Neural cell (in vitro differentiated cells): ENCODE data around the gene SIAH2.

Experiments used
- EP300 ChIP-seq: fragments of 450-650 bp; conservative IDR thresholded peaks from 2 replicates; pipeline ENCODE4 v1.6.1; 2014; ENCODE audit warnings: antibody characterized with exemption, mild to moderate bottlenecking, moderate library complexity; ENCODE audit not compliant: poor library complexity, severe bottlenecking
- EZH2 ChIP-seq: fragments of 200-600, 300-800 bp; shearing (Covaris generic), sonication (generic); IDR thresholded peaks from 2 replicates; pipeline ENCODE4 v1.6.1; 2014; ENCODE audit warnings: antibody characterized with exemption, low read length, borderline replicate concordance, mild to moderate bottlenecking; ENCODE audit not compliant: insufficient read depth, poor library complexity, severe bottlenecking
- MXI1 ChIP-seq: fragments of 450-650 bp; conservative IDR thresholded peaks from 2 replicates; pipeline ENCODE4 v1.6.1; 2014; ENCODE audit warnings: antibody characterized with exemption, mild to moderate bottlenecking; ENCODE audit not compliant: poor library complexity, severe bottlenecking
- POLR2AphosphoS5 ChIP-seq: IDR thresholded peaks from 2 replicates; pipeline ENCODE4 v1.6.1; 2012
- RAD21 ChIP-seq: fragments of 450-650 bp; conservative IDR thresholded peaks from 2 replicates; pipeline ENCODE4 v1.6.1; 2014; ENCODE audit warnings: antibody characterized with exemption, mild to moderate bottlenecking, moderate library complexity
- REST ChIP-seq: IDR thresholded peaks from 2 replicates; pipeline ENCODE4 v1.6.1; 2012; ENCODE audit warnings: borderline replicate concordance
- SMC3 ChIP-seq: fragments of 450-650 bp; conservative IDR thresholded peaks from 2 replicates; pipeline ENCODE4 v1.6.1; 2014; ENCODE audit warnings: antibody characterized with exemption, mild to moderate bottlenecking, moderate library complexity; ENCODE audit not compliant: poor library complexity
- TAF1 ChIP-seq: IDR thresholded peaks from 2 replicates; pipeline ENCODE4 v1.6.1; 2012; ENCODE audit warnings: low read depth
- TF ChIP-seq, protein P1 (sequence below): fragments of 450-650 bp; IDR thresholded peaks from 2 replicates; pipeline ENCODE4 v1.5.1; 2014; ENCODE audit warnings: antibody characterized with exemption, mild to moderate bottlenecking, moderate library complexity; ENCODE audit not compliant: poor library complexity, severe bottlenecking

- TF ChIP-seq SMC3 (no peak), EZH2 (no peak), POLR2AphosphoS5 (no peak), TAF1 (no peak), RAD21 (no peak), EP300 (no peak), REST (no peak), MXI1 (no peak)
- TF ChIP-seq, protein P1, sequence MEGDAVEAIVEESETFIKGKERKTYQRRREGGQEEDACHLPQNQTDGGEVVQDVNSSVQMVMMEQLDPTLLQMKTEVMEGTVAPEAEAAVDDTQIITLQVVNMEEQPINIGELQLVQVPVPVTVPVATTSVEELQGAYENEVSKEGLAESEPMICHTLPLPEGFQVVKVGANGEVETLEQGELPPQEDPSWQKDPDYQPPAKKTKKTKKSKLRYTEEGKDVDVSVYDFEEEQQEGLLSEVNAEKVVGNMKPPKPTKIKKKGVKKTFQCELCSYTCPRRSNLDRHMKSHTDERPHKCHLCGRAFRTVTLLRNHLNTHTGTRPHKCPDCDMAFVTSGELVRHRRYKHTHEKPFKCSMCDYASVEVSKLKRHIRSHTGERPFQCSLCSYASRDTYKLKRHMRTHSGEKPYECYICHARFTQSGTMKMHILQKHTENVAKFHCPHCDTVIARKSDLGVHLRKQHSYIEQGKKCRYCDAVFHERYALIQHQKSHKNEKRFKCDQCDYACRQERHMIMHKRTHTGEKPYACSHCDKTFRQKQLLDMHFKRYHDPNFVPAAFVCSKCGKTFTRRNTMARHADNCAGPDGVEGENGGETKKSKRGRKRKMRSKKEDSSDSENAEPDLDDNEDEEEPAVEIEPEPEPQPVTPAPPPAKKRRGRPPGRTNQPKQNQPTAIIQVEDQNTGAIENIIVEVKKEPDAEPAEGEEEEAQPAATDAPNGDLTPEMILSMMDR: no peak
Observed at GRCh38 chr3:150691414-150692040, 71.4 kb downstream of the SIAH2 start.
